MCF 10A (cell line): ENCODE data around the gene FTCD. TPM values are rescaled to one million over a fixed set of nuclear protein-coding genes. Genes with fewer than 3 reads are reported as not detected.

ENCODE experiments used
- BruUV-seq: library from RNA; stranded (reverse); fragments of 400-500 nt; replicated peaks from 2 replicates; lab custom pipeline; 2021; lab: Mats Ljungman, UMichigan
- CTCF ChIA-PET: fragments of 300-600 bp; sonication (Branson Sonifier 250); formaldehyde crosslinking; extraction: SDS; loops from one replicate; lab custom pipeline; 2021; ENCODE audit warnings: antibody characterized with exemption, inconsistent platforms; lab: Yijun Ruan, JAX
- POLR2A ChIA-PET: fragments of 300-600, 350-650 bp; sonication (Branson Sonifier 250); formaldehyde crosslinking; extraction: SDS; loops from one replicate; lab custom pipeline; 2020; ENCODE audit warnings: antibody characterized with exemption, inconsistent platforms; lab: Yijun Ruan, JAX
- DNase-seq: peaks from one replicate; pipeline ENCODE4 v3.0.0-alpha.2; 2018; ENCODE audit not compliant: unreplicated experiment
- H3K27ac Mint-ChIP-seq: one replicate; pipeline ENCODE4 v1.8.0; 2022; ENCODE audit warnings: mild to moderate bottlenecking, low read depth, mixed read lengths; ENCODE audit not compliant: unreplicated experiment
- H3K27me3 Mint-ChIP-seq: one replicate; pipeline ENCODE4 v1.8.0; 2022; ENCODE audit warnings: mixed read lengths; ENCODE audit not compliant: insufficient read depth, unreplicated experiment
- H3K36me3 Mint-ChIP-seq: one replicate; pipeline ENCODE4 v1.8.0; 2022; ENCODE audit warnings: mild to moderate bottlenecking, moderate library complexity, mixed read lengths; ENCODE audit not compliant: insufficient read depth, unreplicated experiment
- H3K4me1 Mint-ChIP-seq: one replicate; pipeline ENCODE4 v1.8.0; 2022; ENCODE audit warnings: mixed read lengths; ENCODE audit not compliant: insufficient read depth, unreplicated experiment
- H3K4me3 Mint-ChIP-seq: one replicate; pipeline ENCODE4 v1.8.0; 2022; ENCODE audit warnings: mild to moderate bottlenecking, moderate library complexity, mixed read lengths; ENCODE audit not compliant: unreplicated experiment
- H3K9me3 Mint-ChIP-seq: one replicate; pipeline ENCODE4 v1.8.0; 2022; ENCODE audit warnings: mixed read lengths; ENCODE audit not compliant: unreplicated experiment
- intact Hi-C: fragments of 100-400 bp; cut with micrococcal nuclease; formaldehyde crosslinking; loops from 2 replicates; pipeline ENCODE4 v1.14.1; 2022
- total RNA-seq: library from RNA; stranded (reverse); gene quantifications from 2 replicates; pipeline ENCODE4 v1.2.3, GENCODE V29; 2022
- TF ChIP-seq, protein P1 (sequence below): fragments of 200-600 bp; IDR thresholded peaks from one replicate; pipeline ENCODE4 v1.8.0; 2022; ENCODE audit warnings: antibody characterized with exemption, mild to moderate bottlenecking; ENCODE audit not compliant: unreplicated experiment

FTCD gene
- total RNA-seq, 1 experiment from 2014 or later = not detected

DNA sequence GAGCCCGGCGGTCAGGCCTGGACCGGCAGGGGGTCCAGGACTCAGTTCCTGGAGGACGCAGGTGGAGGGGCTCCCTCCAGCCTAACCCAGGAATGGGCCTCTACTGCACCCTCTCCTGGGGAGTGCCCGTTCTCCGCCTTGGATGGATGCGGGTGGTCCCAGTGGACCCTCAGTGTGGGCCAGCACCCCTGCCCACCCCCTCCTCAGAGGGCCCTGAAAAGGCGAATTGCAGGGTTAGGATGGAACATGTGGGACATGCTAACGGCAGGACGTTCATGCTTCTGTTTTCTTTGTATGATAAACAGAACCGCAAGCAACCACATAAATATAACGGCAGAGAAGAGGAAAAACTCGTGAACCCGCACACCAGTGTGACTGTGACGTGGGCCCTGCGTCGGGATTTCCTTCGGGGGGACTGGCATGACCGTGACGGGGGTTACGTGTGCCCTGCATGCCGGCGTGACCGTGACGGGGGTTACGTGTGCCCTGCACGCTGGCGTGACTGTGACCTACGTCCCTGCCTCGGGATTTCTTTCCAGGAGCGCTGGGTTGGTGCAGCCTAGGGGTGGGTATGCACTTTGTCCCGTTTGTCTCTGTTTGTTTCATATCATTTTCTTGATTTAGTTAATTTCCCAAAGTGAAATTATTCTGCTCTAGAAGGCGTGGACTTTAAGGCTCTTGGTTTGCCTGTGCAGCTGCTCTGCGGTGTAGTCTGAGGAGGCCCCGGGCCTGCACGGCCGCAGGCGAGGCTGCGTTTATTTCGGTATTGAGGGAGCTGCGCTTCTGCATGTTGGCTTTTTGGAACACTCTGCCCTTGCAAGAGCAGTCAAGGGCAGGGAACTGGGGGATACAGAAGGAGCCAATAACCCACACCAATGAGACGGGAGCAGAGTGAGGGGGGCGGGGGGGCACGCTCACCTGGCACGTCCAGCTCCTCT lies 3.1 kb downstream of the FTCD start:
- no peaks in the 10 kb centered on the region for H3K27me3 Mint-ChIP-seq
- no TSS peak for BruUV-seq
- no peaks in the 10 kb centered on the region for H3K36me3 Mint-ChIP-seq
- H3K27ac Mint-ChIP-seq = no peak overlapping the region
- H3K9me3 Mint-ChIP-seq = no peaks in the 10 kb centered on the region
- POLR2A ChIA-PET = no interaction called here
- no peak overlapping the region for H3K4me3 Mint-ChIP-seq
- TF ChIP-seq, protein P1, sequence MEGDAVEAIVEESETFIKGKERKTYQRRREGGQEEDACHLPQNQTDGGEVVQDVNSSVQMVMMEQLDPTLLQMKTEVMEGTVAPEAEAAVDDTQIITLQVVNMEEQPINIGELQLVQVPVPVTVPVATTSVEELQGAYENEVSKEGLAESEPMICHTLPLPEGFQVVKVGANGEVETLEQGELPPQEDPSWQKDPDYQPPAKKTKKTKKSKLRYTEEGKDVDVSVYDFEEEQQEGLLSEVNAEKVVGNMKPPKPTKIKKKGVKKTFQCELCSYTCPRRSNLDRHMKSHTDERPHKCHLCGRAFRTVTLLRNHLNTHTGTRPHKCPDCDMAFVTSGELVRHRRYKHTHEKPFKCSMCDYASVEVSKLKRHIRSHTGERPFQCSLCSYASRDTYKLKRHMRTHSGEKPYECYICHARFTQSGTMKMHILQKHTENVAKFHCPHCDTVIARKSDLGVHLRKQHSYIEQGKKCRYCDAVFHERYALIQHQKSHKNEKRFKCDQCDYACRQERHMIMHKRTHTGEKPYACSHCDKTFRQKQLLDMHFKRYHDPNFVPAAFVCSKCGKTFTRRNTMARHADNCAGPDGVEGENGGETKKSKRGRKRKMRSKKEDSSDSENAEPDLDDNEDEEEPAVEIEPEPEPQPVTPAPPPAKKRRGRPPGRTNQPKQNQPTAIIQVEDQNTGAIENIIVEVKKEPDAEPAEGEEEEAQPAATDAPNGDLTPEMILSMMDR = no peak
- DNase-seq = no peak
- no peaks in the 10 kb centered on the region for H3K4me1 Mint-ChIP-seq
- intact Hi-C loops = no loop called here
- CTCF ChIA-PET = interaction anchor here (1.0 to 1.2 kb wide), 2 partner anchors 9 to 70 kb away, joined by 3 to 6 read pairs; no protein-coding TSS in a partner anchor

DNA sequence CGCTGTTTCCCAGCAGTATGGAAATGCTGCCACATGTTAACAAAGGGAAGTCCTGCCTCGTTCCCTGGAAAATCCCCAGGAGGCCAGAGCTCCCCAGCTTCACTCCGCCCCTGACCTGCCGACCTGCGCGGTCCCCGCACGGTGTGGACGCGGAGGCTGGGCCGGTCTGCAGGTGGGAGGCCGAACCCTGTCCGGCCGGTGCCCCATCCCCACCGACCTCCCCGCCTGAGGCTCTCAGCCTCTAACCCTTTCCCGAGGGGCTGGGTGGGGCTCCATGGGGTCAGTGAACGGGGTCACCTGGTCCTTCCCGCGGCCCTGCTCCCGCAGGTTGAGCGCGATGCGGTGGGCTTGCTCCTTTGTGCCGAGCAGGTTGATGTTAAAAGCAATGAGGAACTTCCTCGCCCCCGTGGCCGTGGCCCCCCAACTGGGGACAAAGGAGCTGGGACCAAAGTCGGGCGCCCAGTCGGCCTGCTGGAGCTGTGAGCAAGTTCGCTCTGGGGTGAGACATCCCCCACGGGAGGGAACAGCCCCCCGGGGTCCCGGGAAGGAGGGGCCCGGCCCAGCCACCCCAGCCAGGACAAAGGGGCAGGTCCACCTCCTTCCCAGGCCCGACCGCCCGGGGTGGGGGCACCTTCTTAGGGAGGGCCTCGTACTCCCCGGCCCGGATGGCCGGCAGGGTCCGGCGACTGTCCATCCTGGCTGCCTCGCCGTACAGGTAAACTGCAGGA lies 4.0 kb downstream of the FTCD start:
- TF ChIP-seq, protein P1 = no peak
- intact Hi-C loops = no loop called here
- CTCF ChIA-PET = no interaction called here
- POLR2A ChIA-PET = no interaction called here
- no peak overlapping the region for H3K27ac Mint-ChIP-seq
- no peak overlapping the region for H3K4me3 Mint-ChIP-seq
- no peaks in the 10 kb centered on the region for H3K9me3 Mint-ChIP-seq
- BruUV-seq = no TSS peak
- no peak for DNase-seq
- H3K36me3 Mint-ChIP-seq = no peaks in the 10 kb centered on the region
- no peaks in the 10 kb centered on the region for H3K4me1 Mint-ChIP-seq
- no peaks in the 10 kb centered on the region for H3K27me3 Mint-ChIP-seq

DNA sequence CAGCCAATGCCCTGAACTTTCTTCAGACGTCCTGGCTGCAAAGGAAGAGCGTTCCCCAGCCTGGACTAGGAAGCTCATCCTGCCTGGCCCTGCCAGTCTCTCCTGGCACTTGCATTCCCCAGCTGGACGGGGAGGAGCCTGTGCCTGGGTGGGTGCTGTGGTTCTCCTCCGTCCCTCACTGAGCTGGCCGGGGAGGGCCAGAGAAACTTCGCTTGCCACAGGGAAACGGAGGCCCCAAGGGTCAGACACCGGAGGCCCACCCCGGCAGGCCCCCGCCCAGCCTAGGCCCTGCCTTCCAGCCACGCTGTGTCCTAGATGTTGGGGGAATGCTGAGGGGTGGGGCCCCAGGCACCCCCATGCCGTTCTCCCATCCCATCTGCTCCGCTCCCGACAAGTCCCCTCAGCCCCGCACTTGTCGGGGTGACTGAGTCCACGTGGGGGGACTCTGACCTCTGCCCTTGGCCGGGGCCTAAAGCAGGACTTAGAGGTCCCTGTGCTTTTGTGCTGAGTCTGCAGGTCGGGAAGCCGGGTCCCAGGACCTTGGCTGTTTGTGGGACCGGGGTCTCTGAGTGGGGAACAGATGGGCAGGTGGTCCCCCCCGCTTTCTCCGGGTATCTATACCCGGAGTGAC lies 4.8 kb downstream of the FTCD start:
- CTCF ChIA-PET = no interaction called here
- Mint-ChIP-seq H3K9me3 (no peaks in the 10 kb centered on the region), H3K4me3 (no peak overlapping the region), H3K27ac (no peak overlapping the region), H3K27me3 (no peaks in the 10 kb centered on the region), H3K4me1 (no peaks in the 10 kb centered on the region), H3K36me3 (no peaks in the 10 kb centered on the region)
- DNase-seq = no peak
- TF ChIP-seq, protein P1 = no peak
- POLR2A ChIA-PET = no interaction called here
- BruUV-seq = no TSS peak
- intact Hi-C loops = no loop called here

DNA sequence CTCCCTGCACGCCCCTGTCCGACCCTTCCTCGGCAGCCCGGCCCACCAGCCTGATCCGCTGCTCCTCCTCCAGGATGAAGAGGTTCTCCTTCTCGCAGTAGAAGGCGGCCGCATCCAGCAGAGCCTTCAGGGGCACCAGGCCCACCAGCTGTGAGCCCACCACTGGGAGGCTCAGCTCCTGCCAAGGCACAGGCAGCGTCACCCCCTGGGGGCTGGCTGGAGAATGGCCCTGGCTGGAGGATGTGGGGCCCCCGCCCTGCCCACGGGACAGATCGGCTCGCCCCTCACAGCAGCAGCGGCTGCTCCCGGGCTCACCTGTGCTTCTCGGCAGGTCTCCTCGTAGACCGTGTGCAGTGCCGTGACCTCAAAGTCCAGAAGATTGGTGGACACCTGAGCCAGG lies 5.3 kb downstream of the FTCD start:
- H3K9me3 Mint-ChIP-seq = no peaks in the 10 kb centered on the region
- no TSS peak for BruUV-seq
- no peaks in the 10 kb centered on the region for H3K36me3 Mint-ChIP-seq
- H3K27me3 Mint-ChIP-seq = no peaks in the 10 kb centered on the region
- no peaks in the 10 kb centered on the region for H3K4me1 Mint-ChIP-seq
- no peak overlapping the region for H3K27ac Mint-ChIP-seq
- H3K4me3 Mint-ChIP-seq = no peak overlapping the region
- ChIA-PET CTCF (no interaction called here), POLR2A (no interaction called here)
- intact Hi-C loops = no loop called here
- DNase-seq = no peak
- TF ChIP-seq, protein P1 = no peak
